Astrocyte (in vitro differentiated cells and primary cell): ENCODE data around the gene GALNT18. TPM values are rescaled to one million over a fixed set of nuclear protein-coding genes. Genes with fewer than 3 reads are reported as not detected.

Source experiments
- DNase-seq: peaks from one replicate; pipeline ENCODE4 v3.0.0-alpha.2; 2010; ENCODE audit warnings: low read depth
- FAIRE-seq: peaks from 2 replicates; lab custom pipeline; 2011; peaks lifted over from hg19 to GRCh38; lab: Jason Lieb, UNC
- H2AFZ ChIP-seq: 2 replicates; pipeline ENCODE4 v1.6.0; 2012; ENCODE audit warnings: low read depth, low read length, inconsistent platforms
- H3K27ac ChIP-seq: 2 replicates; pipeline ENCODE4 v1.5.1; 2011; ENCODE audit warnings: low read depth, low read length, inconsistent platforms
- H3K27me3 ChIP-seq: 2 replicates; pipeline ENCODE4 v1.6.0; 2011; ENCODE audit warnings: low read length, inconsistent platforms; ENCODE audit not compliant: insufficient read depth
- H3K36me3 ChIP-seq: 2 replicates; pipeline ENCODE4 v1.5.1; 2011; ENCODE audit warnings: low read length, inconsistent platforms; ENCODE audit not compliant: insufficient read depth
- H3K4me1 ChIP-seq: 2 replicates; pipeline ENCODE4 v1.5.1; 2011; ENCODE audit warnings: low read length, inconsistent platforms; ENCODE audit not compliant: insufficient read depth
- H3K4me2 ChIP-seq: 2 replicates; pipeline ENCODE4 v1.6.0; 2012; ENCODE audit warnings: low read length, inconsistent platforms
- H3K4me3 ChIP-seq: 2 replicates; pipeline ENCODE4 v1.5.1; 2011; ENCODE audit warnings: low read depth, mild to moderate bottlenecking, low read length, inconsistent platforms; ENCODE audit not compliant: insufficient read depth
- H3K79me2 ChIP-seq: 2 replicates; pipeline ENCODE4 v1.6.0; 2012; ENCODE audit warnings: mild to moderate bottlenecking, low read length, inconsistent platforms; ENCODE audit not compliant: insufficient read depth
- H3K9ac ChIP-seq: 2 replicates; pipeline ENCODE4 v1.6.0; 2012; ENCODE audit warnings: mild to moderate bottlenecking, low read length, inconsistent platforms
- H3K9me3 ChIP-seq: 2 replicates; pipeline ENCODE4 v1.5.1; 2012; ENCODE audit warnings: low read depth, mild to moderate bottlenecking, low read length, inconsistent platforms; ENCODE audit not compliant: insufficient read depth
- H4K20me1 ChIP-seq: 2 replicates; pipeline ENCODE4 v1.6.0; 2012; ENCODE audit warnings: low read length, inconsistent platforms; ENCODE audit not compliant: insufficient read depth
- H3K27ac Mint-ChIP-seq: one replicate; pipeline ENCODE4 v1.8.0; 2021; ENCODE audit warnings: mild to moderate bottlenecking, mixed read lengths; ENCODE audit not compliant: unreplicated experiment
- H3K27me3 Mint-ChIP-seq: one replicate; pipeline ENCODE4 v1.8.0; 2021; ENCODE audit warnings: low read depth, mixed read lengths; ENCODE audit not compliant: unreplicated experiment
- H3K36me3 Mint-ChIP-seq: one replicate; pipeline ENCODE4 v1.8.0; 2021; ENCODE audit warnings: low read depth, mixed read lengths; ENCODE audit not compliant: unreplicated experiment
- H3K4me1 Mint-ChIP-seq: one replicate; pipeline ENCODE4 v1.8.0; 2021; ENCODE audit warnings: low read depth, mixed read lengths; ENCODE audit not compliant: unreplicated experiment
- H3K4me3 Mint-ChIP-seq: one replicate; pipeline ENCODE4 v1.8.0; 2021; ENCODE audit warnings: mild to moderate bottlenecking, moderate library complexity, mixed read lengths; ENCODE audit not compliant: unreplicated experiment
- H3K9me3 Mint-ChIP-seq: one replicate; pipeline ENCODE4 v1.8.0; 2021; ENCODE audit warnings: mild to moderate bottlenecking, mixed read lengths; ENCODE audit not compliant: unreplicated experiment
- EZH2 ChIP-seq: IDR thresholded peaks from 2 replicates; pipeline ENCODE4 v1.6.1; 2012; ENCODE audit warnings: mild to moderate bottlenecking, low read length, inconsistent platforms; ENCODE audit not compliant: insufficient read depth
- total RNA-seq: library from RNA; stranded (reverse); gene quantifications from 2 replicates; pipeline ENCODE4 v1.2.1, GENCODE V29; 2021
- TF ChIP-seq, protein P1 (sequence below): IDR thresholded peaks from 2 replicates; pipeline ENCODE4 v1.5.1; 2011; ENCODE audit warnings: low read depth, mild to moderate bottlenecking, inconsistent platforms, low read length, moderate library complexity; ENCODE audit not compliant: insufficient read depth

GALNT18 gene
- total RNA-seq, 1 donor from 2014 or later, result 6.5 TPM

DNA sequence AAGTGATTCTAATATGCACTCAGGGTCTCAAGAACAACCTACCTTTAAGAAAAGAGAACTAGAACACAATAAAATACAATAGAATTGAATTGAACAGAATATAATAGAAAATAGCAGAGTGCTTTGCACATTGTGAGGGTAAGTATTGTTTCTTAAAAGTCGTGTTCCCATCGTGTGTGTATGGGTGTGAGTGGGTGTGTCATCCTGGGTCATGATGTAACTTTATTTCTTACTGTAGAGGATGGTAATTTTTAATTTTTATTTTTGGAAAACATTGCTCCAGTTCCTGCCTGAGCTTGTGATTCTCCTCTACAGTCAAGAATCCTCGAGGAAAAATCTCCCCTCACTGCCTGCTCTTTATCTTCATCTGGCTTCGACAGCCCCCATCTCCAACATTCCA, 193.1 kb downstream of the GALNT18 start:
- no peak for TF ChIP-seq EZH2
- TF ChIP-seq, protein P1, sequence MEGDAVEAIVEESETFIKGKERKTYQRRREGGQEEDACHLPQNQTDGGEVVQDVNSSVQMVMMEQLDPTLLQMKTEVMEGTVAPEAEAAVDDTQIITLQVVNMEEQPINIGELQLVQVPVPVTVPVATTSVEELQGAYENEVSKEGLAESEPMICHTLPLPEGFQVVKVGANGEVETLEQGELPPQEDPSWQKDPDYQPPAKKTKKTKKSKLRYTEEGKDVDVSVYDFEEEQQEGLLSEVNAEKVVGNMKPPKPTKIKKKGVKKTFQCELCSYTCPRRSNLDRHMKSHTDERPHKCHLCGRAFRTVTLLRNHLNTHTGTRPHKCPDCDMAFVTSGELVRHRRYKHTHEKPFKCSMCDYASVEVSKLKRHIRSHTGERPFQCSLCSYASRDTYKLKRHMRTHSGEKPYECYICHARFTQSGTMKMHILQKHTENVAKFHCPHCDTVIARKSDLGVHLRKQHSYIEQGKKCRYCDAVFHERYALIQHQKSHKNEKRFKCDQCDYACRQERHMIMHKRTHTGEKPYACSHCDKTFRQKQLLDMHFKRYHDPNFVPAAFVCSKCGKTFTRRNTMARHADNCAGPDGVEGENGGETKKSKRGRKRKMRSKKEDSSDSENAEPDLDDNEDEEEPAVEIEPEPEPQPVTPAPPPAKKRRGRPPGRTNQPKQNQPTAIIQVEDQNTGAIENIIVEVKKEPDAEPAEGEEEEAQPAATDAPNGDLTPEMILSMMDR, result no peak
- no peak overlapping the region for H3K27ac Mint-ChIP-seq
- DNase-seq, result no peak
- H3K36me3 Mint-ChIP-seq, result peaks cover 18% of the 10 kb centered on the region
- Histone ChIP-seq H3K4me1 (no peaks in the 10 kb centered on the region), H3K27ac (no peak overlapping the region), H4K20me1 (no peaks in the 10 kb centered on the region), H3K27me3 (peaks cover 4% of the 10 kb centered on the region), H3K9me3 (no peaks in the 10 kb centered on the region), H3K79me2 (no peaks in the 10 kb centered on the region), H2AFZ (no peak overlapping the region), H3K9ac (no peak overlapping the region), H3K4me3 (no peak overlapping the region), H3K36me3 (no peaks in the 10 kb centered on the region), H3K4me2 (no peak overlapping the region)
- H3K4me3 Mint-ChIP-seq, result no peak overlapping the region
- peaks cover 48% of the 10 kb centered on the region for H3K27me3 Mint-ChIP-seq
- peaks cover 10% of the 10 kb centered on the region for H3K4me1 Mint-ChIP-seq
- H3K9me3 Mint-ChIP-seq, result no peaks in the 10 kb centered on the region
- FAIRE-seq, result no peak

DNA sequence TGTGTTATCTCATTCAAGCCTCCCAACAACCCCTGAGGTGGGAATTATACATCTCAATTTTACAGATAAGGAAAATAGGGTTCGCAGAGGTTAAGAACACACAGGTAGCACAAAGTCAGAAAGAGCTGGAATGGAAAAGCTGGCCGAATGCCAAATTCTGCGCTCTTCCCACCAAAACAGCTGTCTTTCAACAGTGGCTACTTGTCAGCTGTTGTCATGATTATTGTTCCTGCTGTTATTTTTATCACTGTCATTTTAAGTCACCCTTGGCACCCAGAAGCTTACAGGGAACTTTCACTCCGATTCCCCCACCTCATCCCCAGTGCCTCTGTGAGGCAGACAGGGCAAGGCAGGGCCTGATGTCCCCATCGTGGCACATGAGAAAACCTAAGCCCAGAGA, 194.3 kb downstream of the GALNT18 start:
- FAIRE-seq, result no peak
- Histone ChIP-seq H3K36me3 (no peaks in the 10 kb centered on the region), H3K9ac (no peak overlapping the region), H3K27me3 (peaks cover 3% of the 10 kb centered on the region), H3K27ac (no peak overlapping the region), H3K9me3 (no peaks in the 10 kb centered on the region), H3K4me3 (no peak overlapping the region), H4K20me1 (no peaks in the 10 kb centered on the region), H3K79me2 (no peaks in the 10 kb centered on the region), H3K4me2 (no peak overlapping the region), H2AFZ (no peak overlapping the region), H3K4me1 (no peaks in the 10 kb centered on the region)
- no peaks in the 10 kb centered on the region for H3K9me3 Mint-ChIP-seq
- TF ChIP-seq, protein P1, result no peak
- no peak for TF ChIP-seq EZH2
- H3K4me3 Mint-ChIP-seq, result no peak overlapping the region
- no peak for DNase-seq
- H3K4me1 Mint-ChIP-seq, result peaks cover 10% of the 10 kb centered on the region
- H3K27ac Mint-ChIP-seq, result no peak overlapping the region
- peaks cover 59% of the 10 kb centered on the region for H3K27me3 Mint-ChIP-seq
- peaks cover 18% of the 10 kb centered on the region for H3K36me3 Mint-ChIP-seq

DNA sequence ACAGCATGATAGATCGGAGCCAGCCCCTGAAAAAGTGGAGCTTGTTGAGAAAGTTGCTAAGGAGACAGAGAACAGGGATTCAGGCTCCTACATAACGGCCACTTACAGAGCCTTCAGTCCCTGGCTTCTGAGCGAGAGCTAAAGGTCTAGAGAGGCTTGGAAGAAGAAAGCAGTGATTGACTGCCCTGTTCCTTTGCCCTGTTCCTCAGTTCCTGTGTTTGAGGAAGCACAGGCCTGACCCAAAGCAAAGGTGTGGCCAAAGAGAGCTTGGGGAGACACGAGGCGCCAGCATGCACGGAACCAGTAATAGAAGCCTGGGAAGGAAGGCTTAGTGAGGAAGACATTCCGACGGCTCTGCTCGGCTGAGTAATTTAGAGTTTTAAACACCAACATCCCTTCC, 194.7 kb downstream of the GALNT18 start:
- Mint-ChIP-seq H3K4me3 (no peak overlapping the region), H3K27ac (no peak overlapping the region), H3K9me3 (no peaks in the 10 kb centered on the region), H3K4me1 (peaks cover 10% of the 10 kb centered on the region), H3K27me3 (peaks cover 58% of the 10 kb centered on the region), H3K36me3 (peaks cover 14% of the 10 kb centered on the region)
- Histone ChIP-seq H3K4me2 (no peak overlapping the region), H3K9me3 (no peaks in the 10 kb centered on the region), H3K27me3 (peaks cover 3% of the 10 kb centered on the region), H2AFZ (no peak overlapping the region), H3K4me1 (no peaks in the 10 kb centered on the region), H3K36me3 (no peaks in the 10 kb centered on the region), H3K27ac (no peak overlapping the region), H3K4me3 (no peak overlapping the region), H3K9ac (no peak overlapping the region), H3K79me2 (no peaks in the 10 kb centered on the region), H4K20me1 (no peaks in the 10 kb centered on the region)
- no peak for DNase-seq
- no peak for TF ChIP-seq EZH2
- TF ChIP-seq, protein P1, result no peak
- no peak for FAIRE-seq
